Cardiac fibroblast (primary cell): ENCODE measurements around the gene C10orf90.
A peak's percentile ranks its signal among the peaks of the same experiment; 100 is the strongest.

Source experiments
- DNase-seq, 2 donors: peaks; one replicate each; pipeline versions ENCODE4 v3.0.0 to v3.0.0-alpha.2; 2010; ENCODE audit warnings: low read depth in 2 of 2
- H3K4me3 ChIP-seq, 2 donors: replicated peaks in 1 of 2; 1 replicate in 1 of 2; 2 replicates in 1 of 2; pipeline ENCODE4 v1.5.1; 2011; ENCODE audit warnings: low read depth in 2 of 2, low read length in 2 of 2, mild to moderate bottlenecking in 2 of 2, moderate library complexity in 1 of 2
- CTCF ChIP-seq: IDR thresholded peaks from one replicate; pipeline ENCODE4 v1.5.1; 2011; ENCODE audit warnings: low read depth, mild to moderate bottlenecking, low read length, inconsistent platforms

C10orf90 gene

GRCh38 chr10:126528315-126528835 lies 142.1 kb downstream of the C10orf90 start:
- DNase-seq, result no peak
- H3K4me3 ChIP-seq, result no peak overlapping the region
- TF ChIP-seq CTCF, result no peak

GRCh38 chr10:126527645-126528314 lies 142.7 kb downstream of the C10orf90 start:
- DNase-seq, result no peak
- no peak overlapping the region for H3K4me3 ChIP-seq
- no peak for TF ChIP-seq CTCF

- TF ChIP-seq CTCF, result no peak
- DNase-seq, result no peak
Measured at GRCh38 chr10:126525326-126525725, 145.2 kb downstream of the C10orf90 start.

GRCh38 chr10:126524526-126524925 lies 146.0 kb downstream of the C10orf90 start:
- H3K4me3 ChIP-seq, result no peak overlapping the region
- no peak for TF ChIP-seq CTCF
- no peak for DNase-seq

More at GRCh38 chr10:126525326-126525725, 145.2 kb downstream of the C10orf90 start:
- no peak overlapping the region for H3K4me3 ChIP-seq

GRCh38 chr10:126523071-126523470 lies 147.4 kb downstream of the C10orf90 start:
- H3K4me3 ChIP-seq, result no peak overlapping the region
- no peak for DNase-seq
- no peak for TF ChIP-seq CTCF

GRCh38 chr10:126521399-126521798 lies 149.1 kb downstream of the C10orf90 start:
- no peak overlapping the region for H3K4me3 ChIP-seq
- DNase-seq, result peak in 1 of 2 donors; percentile 14
- TF ChIP-seq CTCF, result no peak
